Stimulated activated naive CD4-positive, alpha-beta T cell (primary cell): ENCODE measurements around the gene ZBTB20.
"Not testable (repeated sequence)": the region's sequence is repeated elsewhere in the genome, so short reads cannot be mapped to it uniquely, and the experiment has no call there.

ENCODE experiments used
- DNase-seq, 6 experiments: peaks; one replicate each; lab custom pipeline; 2025; lab: John Stamatoyannopoulos, UW

Gene ZBTB20

DNA sequence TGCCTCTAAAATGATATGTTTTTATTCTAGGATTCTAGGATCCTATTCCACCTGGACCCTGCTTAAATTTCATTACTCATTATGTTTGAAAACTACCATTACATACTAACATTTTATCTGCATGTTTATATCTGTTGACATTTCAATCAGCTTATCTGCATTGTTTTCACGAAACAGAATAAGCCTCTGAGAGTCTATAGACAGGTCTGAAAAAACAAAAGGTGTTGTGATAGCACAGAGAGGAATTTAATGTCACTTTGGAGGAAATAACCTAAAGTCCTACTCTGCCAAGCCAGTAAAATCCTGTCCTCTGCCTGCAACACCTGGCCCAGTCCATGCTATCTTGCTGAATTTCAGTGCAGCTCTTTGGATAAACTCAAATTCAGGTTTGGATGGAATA is 315.2 kb downstream of the ZBTB20 start:
- DNase-seq, result no peak

DNA sequence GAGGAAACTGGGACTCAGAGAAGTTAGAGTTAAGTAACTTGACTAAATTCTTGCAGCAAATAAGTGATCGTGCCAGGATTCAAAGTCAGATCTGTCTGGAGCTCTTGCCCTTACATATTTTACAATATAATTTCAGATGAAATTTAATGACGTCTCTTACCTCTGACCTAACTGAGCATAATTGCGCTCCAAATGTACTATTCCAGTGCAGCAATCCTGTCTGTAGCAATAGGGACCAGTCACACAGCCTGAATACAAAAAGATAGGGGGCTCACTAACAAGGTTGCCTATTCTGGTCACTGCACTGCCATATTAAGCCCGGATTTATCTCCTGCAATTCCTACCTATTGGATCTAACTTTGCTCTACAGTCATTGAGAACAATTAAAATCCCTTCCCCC is 316.4 kb downstream of the ZBTB20 start:
- no peak for DNase-seq

DNA sequence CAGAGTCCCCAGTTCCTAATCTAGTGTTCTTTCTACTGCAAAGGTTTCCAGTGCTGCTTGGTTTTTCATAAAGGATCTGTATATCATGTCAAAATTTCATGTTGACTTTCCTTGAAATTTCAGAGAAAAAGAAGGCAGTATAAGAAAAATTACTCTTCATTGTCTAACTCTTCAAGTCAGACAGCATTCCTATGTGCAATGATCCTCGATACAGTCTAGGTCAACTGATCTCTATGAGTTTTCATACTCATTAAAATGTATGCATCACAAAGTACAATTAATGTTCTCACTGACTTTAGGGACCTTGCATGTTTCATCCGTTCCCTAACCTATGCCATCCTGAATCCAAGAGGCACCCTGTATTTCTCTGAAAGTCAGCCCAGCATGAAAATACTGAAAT is 317.3 kb downstream of the ZBTB20 start:
- no peak for DNase-seq

DNA sequence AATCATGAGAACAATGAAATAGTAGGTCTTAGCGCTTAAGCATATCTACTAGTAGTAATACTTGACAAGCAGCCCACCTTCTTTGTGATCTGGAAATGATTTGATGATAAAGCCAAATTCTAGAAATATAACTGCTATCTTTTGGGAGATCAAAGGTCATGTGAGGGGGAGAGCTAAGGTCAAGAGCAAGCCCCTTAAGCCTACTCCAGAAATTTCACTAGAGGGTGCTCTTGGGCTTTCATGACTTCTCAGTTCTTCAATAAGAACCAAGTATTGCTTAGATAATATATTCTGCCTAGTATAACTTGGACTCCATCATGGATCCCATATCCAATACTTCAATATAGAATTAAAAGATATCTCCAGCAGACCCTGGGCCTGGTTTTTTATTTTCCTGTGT is 319.6 kb downstream of the ZBTB20 start:
- no peak for DNase-seq

DNA sequence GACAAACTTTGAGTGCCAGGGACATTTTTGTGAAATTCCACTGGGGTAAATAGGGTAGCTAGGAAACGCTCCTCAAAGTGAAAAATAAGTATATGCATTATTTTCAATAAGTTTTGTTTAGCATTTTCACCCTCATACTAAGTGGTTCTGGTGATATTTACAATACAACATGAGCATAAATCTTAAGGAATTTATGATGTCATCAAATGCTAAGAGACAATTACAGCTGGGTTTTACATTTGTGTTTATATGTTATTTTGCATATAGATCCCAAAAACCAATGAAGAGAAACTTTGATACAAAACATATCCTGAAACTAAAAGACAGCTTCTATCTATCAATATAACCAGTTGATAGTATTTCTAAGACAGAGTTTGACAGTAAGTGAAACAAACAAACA is 323.1 kb downstream of the ZBTB20 start:
- no peak for DNase-seq

DNA sequence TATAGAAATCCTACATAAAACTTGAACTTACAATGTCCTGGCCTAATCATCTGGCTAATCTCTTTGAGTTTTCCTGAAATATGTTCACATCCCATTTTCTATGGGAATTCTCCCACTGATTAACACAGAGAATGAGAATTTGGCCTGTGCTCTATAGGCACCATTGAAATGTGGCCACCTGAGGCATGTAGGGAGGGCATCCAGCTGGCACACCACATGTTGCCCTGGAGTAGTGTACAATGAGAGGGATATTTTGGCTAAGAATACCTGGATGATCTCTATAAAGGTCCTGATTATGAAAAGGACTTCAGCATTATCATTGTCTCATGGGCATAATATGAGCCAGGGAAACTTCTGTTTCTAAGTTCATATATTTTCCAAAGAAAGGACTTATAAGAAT is 324.0 kb downstream of the ZBTB20 start:
- DNase-seq, result no peak

DNA sequence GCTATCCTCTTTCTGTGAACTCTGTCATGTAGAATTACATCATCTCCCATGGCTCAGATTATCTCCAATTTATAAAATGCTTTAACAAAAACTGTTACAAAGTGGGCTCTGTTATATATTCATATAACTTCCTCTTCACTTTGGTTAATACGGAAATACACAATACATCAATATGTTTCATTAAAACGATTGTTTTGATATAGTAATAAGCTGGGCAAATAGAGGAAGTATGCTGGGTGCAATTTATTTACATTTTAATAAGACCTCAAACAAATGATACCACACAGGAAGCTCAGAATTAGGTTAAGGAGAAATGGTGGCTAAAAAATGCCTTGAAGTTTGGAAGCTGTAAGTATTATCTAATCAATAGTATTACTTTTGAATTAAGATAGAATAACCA is 331.0 kb downstream of the ZBTB20 start:
- no peak for DNase-seq

- not testable (repeated sequence) for DNase-seq
Observed at GRCh38 chr3:114812541-114813238, 334.4 kb downstream of the ZBTB20 start.

- no peak for DNase-seq
Observed at GRCh38 chr3:114809668-114810413, 337.2 kb downstream of the ZBTB20 start.

GRCh38 chr3:114804099-114804498 is 343.0 kb downstream of the ZBTB20 start:
- no peak for DNase-seq

DNA sequence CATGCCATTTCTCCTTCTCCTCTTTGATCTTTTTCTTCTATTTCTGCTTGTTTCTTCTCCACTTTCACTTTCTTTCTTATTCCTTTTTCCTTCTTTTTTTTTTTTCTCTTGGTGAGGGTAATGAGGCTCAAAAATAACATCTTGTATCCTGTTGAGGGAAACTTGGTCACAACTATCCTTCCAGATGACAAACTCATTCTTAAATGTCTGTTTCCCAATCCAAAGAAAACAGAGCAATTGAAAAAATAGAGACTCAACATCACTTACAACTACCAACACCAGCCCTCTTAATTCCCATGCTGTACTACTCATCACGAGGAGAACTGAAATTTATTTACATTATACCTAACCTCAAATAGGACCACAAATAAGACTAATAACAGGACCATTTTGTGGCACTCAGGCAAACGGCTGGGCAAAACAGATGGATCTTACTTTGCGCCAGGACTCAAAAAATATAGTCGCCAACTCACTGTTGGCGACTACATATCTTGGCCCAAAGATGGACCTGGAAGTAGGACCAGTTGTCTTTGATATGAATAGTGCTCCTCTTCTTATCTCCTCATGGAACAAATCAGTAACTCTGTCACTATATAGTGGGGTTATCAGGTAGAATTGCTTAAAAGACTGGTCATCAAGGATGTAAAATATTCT is 343.9 kb downstream of the ZBTB20 start:
- DNase-seq, result no peak

GRCh38 chr3:114800272-114801031 is 346.6 kb downstream of the ZBTB20 start:
- no peak for DNase-seq

DNA sequence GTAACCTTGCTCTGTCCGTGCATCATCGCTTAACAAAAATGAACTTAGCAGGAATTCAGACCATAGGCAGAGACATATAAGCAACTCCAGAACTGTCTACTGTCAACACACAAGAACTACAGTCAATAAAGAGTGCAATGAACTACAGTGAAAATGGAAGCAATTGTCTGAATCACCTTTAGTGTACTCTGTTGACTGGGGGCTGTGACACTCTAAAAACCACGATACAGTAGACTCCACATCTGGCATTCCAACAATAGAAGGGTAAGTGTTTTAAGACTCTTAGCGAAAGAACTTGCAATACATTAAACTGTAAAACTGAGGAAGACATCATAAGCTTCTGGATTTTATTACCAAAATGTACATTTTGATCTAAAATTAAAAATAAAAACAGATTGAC is 347.3 kb downstream of the ZBTB20 start:
- DNase-seq, result no peak

GRCh38 chr3:114796796-114797195 is 350.3 kb downstream of the ZBTB20 start:
- DNase-seq, result no peak

GRCh38 chr3:114794894-114795630 is 352.0 kb downstream of the ZBTB20 start:
- no peak for DNase-seq

DNA sequence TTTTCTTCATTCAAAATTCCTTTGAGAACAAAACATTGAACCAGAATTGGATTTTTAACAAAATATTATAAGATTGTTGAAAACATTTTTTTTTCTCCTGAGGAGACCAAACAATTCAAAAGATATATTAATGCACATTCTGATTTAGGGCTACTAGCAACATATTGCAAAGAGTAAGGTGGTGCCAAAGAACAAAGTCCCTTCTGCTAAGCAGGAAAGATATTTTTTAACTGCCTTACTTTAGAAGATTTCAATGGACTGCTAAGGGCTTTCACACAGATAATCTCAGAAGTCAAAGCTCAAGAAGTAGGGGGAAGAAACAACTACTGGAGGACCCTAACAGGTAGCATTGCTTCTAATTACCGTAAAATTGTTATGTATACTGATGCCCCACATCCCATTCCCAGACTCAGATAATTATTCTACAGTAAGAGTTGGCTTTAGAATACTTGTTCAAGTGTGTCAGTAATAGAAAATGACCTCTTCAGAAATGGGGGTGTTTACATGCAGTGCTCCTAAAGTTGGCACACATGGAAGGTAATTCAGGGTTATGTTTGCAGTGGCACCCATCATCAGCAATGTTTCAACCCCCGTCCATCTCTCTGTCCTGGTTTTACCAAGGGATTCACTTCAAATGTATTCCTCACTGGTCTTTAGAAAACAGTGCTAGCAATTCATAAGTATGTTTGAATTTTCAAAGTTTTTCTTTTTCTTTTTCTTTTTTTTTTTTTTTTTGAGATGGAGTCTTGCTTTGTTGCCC is 354.7 kb downstream of the ZBTB20 start:
- DNase-seq, result no peak

GRCh38 chr3:114790752-114791151 is 356.3 kb downstream of the ZBTB20 start:
- DNase-seq, result no peak

- DNase-seq, result no peak
Observed at GRCh38 chr3:114789803-114790202, 357.3 kb downstream of the ZBTB20 start.

GRCh38 chr3:114775395-114775794 is 371.7 kb downstream of the ZBTB20 start:
- no peak for DNase-seq

DNA sequence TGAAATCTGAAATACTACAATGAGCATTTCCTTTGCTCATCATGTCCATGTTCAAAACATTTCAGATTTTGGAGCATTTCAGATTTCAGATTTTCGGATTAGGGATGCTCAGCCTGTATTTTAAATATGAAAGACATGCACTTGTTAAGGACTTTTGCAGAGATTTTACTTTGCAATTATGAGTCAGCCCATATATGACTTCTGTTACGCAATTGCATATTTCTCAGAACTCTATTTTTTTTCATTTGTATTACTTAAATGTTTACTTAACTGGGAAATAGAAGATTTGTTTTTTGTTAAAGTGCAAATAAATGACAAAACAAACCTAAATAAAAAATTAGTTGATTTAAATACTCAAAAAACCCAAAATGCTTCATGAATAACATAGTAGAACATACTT is 376.2 kb downstream of the ZBTB20 start:
- DNase-seq, result no peak

GRCh38 chr3:114764056-114764492 is 383.0 kb downstream of the ZBTB20 start:
- DNase-seq, result no peak
